22Rv1 (cell line): Measurements from ENCODE around the gene OR5C1.
"Not testable (repeated sequence)": the region's sequence is repeated elsewhere in the genome, so short reads cannot be mapped to it uniquely, and the experiment has no call there.

Experiments
- ZFX ChIP-seq: fragments of 450-650 bp; IDR thresholded peaks from 2 replicates; pipeline ENCODE4 v1.6.1; 2017; ENCODE audit warnings: antibody characterized with exemption, borderline replicate concordance
- TF ChIP-seq, protein P1 (sequence below): fragments of 450-650 bp; IDR thresholded peaks from 2 replicates; pipeline ENCODE4 v1.5.1; 2017; ENCODE audit warnings: mild to moderate bottlenecking

DNA sequence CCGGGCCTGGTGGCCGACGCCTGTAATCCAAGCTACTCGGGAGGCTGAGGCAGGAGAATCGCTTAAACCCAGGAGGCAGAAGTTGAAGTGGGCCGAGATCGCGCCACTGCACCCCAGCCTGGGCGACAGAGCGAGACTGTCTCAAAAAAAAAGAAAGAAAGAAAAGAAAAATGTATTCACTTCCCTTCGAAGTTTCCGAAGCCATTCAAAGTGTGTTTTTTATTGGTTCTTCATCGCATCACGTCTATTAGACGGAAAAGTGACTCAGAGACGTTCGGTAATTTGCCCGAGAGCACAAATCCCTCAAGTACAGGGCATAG, 40.2 kb downstream of the OR5C1 start:
- TF ChIP-seq, protein P1, sequence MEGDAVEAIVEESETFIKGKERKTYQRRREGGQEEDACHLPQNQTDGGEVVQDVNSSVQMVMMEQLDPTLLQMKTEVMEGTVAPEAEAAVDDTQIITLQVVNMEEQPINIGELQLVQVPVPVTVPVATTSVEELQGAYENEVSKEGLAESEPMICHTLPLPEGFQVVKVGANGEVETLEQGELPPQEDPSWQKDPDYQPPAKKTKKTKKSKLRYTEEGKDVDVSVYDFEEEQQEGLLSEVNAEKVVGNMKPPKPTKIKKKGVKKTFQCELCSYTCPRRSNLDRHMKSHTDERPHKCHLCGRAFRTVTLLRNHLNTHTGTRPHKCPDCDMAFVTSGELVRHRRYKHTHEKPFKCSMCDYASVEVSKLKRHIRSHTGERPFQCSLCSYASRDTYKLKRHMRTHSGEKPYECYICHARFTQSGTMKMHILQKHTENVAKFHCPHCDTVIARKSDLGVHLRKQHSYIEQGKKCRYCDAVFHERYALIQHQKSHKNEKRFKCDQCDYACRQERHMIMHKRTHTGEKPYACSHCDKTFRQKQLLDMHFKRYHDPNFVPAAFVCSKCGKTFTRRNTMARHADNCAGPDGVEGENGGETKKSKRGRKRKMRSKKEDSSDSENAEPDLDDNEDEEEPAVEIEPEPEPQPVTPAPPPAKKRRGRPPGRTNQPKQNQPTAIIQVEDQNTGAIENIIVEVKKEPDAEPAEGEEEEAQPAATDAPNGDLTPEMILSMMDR = not testable (repeated sequence)
- TF ChIP-seq ZFX = not testable (repeated sequence)
